Hematopoietic multipotent progenitor cell treated with erythropoietin and hydrocortisone succinate and interleukin-3 and kit ligand, for 8 days (in vitro differentiated cells): Measurements from ENCODE around the gene LYPD5.

Experiments used
- DNase-seq: peaks from one replicate; pipeline ENCODE4 v3.0.0-alpha.2; 2015

Gene LYPD5

GRCh38 chr19:43749898-43750297 lies 52.3 kb downstream of the LYPD5 start:
- DNase-seq = no peak

GRCh38 chr19:43749152-43749551 lies 53.1 kb downstream of the LYPD5 start:
- no peak for DNase-seq

GRCh38 chr19:43748685-43749084 lies 53.6 kb downstream of the LYPD5 start:
- no peak for DNase-seq

GRCh38 chr19:43748205-43748594 lies 54.0 kb downstream of the LYPD5 start:
- DNase-seq = no peak

- no peak for DNase-seq
Observed at GRCh38 chr19:43747557-43748204, 54.6 kb downstream of the LYPD5 start.
